ENCODE results near the gene NTRK2. TPM values are rescaled to one million over a fixed set of nuclear protein-coding genes. Genes with fewer than 3 reads are reported as not detected.

NTRK2 gene
- under 0.01 and 1.5 TPM in 2 replicates for total RNA-seq

DNA sequence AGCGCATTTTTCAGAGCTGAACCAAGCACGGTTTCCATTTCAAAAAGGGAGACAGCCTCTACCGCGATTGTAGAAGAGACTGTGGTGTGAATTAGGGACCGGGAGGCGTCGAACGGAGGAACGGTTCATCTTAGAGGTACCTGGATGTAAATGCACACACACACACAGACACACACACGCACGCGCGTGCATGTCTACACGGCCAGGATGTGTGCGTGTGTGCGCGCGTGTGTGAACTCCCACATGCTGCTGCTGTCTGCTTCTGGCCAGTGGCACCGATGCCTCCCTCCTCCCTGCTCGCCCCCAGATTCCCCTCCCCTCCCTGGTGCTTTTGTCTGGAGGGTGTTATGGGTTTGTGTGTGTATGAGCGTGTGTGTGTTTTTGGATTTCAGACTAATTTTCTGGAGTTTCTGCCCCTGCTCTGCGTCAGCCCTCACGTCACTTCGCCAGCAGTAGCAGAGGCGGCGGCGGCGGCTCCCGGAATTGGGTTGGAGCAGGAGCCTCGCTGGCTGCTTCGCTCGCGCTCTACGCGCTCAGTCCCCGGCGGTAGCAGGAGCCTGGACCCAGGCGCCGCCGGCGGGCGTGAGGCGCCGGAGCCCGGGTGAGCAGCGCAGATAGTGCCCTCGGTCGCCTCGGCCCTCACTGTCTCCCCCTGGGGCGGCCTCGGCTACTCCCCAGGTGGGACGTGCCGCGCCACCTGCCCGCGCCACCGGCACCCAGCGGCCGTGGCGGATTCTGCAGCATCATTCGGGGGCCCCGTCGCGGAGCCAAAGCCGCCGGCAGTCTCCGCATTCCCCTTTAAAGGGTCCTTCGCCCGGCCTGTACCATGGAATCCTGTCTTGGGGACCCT is at the start of gene NTRK2:
Gene NTRK2 (plus strand): TSS at position 442 of the 850 bp plus-strand sequence. CDS start 1,020 bp downstream, outside the sequence.

